HG02840 (cell line): Measurements from ENCODE around the gene SURF1.
A peak's percentile ranks its signal among the peaks of the same experiment; 100 is the strongest.

Experiments
- ATAC-seq: cut with Tn5 transposase; IDR thresholded peaks from one replicate; pipeline ENCODE4 v1.9.1; 2021; ENCODE audit warnings: mild to moderate bottlenecking, moderate library complexity, moderate number of reproducible peaks; ENCODE audit not compliant: unreplicated experiment, low FRiP score

The SURF1 gene

DNA sequence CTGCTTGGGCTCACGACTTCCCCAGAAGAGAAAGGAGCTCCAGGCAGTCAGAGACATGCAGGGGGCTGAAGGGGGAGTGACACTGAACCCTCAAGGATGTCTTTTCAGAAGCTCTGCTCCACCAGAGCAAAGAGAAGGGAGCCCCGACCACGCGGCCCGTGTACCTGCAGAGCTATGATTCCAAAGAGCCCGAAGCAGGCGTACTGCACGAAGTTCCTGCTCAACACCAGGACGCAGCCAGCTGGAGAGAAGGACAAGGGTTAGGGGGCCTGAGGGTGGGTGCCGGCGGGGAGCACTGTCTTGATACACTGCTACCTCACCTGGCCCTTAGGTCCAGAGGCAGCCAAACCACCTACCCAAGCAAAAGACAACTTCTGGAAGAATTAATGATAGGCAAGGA lies 10.1 kb upstream of the SURF1 start:
- no peak for ATAC-seq

DNA sequence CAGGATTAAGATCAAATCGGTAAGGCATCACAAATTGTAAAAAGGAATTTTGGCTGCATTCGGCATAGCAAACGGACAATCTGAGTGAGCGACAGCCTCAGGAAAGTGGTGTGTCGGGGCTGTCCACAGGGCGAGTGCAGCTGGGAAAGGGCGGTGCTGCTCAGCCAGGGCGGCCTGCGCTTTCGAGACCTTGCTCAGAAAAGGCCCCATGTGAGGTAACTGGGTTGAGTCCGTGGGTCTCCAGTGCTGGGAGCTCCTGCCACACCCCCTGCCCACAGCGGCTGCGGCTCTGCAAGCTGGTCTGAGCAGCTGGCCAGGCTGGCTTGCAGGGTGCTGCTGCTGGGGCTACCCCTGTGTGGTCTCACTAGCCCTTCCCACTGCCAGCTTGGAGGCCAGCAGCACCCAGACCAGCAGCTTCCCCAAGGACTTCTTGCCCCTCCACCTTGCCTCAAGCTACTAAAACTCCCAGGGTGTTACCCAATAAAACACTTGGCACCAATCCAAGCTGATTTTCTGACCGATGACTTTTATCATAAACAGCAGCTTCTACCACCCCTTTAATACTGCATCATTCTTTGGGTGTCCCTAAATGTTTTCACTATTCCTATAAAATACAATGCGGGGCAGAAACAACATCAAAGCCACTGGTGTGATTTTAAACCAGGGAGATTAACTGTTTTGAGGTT lies 6.2 kb upstream of the SURF1 start:
- no peak for ATAC-seq

- ATAC-seq = no peak
These were observed 5.3 kb upstream of the SURF1 start for GRCh38 chr9:133361507-133362092.

- no peak for ATAC-seq
These were observed 4.4 kb upstream of the SURF1 start for GRCh38 chr9:133360400-133361393.

DNA sequence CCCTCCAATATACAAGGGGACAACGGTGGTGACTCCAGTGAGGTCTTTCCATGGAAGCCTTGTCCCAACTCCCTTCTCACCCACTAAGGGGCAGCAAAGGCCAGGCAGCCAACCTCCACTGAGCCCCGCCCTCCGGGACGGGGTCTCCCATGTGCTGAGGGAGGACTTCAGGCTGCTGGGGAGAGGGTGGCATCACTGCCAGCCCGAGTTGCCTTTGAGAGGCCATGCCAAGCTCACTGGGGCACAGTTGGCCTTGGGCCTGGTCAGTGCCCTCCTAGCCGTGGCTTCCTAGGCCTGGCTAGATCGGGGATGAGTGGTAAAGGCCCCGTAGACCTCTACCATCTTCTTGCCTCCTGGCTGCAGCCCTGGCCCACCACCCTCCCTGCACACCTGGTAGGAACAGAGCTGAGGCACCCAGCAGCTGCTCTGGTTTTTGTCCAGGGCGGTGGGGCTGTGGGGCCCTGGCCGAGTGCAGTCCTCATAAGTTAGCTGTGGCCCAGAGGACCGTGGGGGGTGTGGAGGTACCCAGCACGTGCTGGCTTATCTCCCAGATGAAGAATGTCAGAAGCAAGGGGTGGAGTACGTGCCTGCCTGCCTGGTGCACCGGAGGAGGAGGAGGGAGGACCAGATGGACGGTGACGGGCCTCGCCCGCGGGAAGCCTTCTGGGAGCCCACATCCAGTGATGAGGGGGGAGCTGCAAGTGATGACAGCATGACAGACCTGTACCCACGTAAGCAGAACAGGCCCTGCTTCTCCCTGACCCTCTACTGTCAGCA lies 3.3 kb upstream of the SURF1 start:
- no peak for ATAC-seq

GRCh38 chr9:133357656-133358055 lies 1.4 kb upstream of the SURF1 start:
- ATAC-seq = no peak

GRCh38 chr9:133355881-133356357 lies 368 bp downstream of the SURF1 start:
- no peak for ATAC-seq

DNA sequence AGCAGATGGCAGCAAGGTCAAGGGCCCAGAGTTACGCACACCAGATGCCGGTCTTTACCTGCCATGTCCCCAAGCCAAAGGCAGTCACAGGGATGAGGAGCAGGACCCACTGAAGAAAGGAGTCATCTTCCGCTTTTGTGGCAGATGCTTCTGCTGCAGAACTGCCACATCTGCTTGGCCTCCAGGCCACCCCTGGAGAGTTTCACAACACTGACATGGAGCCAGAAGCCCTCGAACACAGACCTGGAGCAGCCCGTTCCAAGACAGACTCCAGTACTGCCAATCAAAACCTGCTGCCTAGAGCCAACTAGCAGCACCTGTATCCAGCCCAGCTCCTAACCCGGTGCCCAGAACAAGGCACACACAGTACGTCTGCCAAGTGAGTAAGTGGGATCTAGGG lies 1.5 kb downstream of the SURF1 start:
- no peak for ATAC-seq

- no peak for ATAC-seq
These were observed 2.7 kb downstream of the SURF1 start for GRCh38 chr9:133353548-133353947.

DNA sequence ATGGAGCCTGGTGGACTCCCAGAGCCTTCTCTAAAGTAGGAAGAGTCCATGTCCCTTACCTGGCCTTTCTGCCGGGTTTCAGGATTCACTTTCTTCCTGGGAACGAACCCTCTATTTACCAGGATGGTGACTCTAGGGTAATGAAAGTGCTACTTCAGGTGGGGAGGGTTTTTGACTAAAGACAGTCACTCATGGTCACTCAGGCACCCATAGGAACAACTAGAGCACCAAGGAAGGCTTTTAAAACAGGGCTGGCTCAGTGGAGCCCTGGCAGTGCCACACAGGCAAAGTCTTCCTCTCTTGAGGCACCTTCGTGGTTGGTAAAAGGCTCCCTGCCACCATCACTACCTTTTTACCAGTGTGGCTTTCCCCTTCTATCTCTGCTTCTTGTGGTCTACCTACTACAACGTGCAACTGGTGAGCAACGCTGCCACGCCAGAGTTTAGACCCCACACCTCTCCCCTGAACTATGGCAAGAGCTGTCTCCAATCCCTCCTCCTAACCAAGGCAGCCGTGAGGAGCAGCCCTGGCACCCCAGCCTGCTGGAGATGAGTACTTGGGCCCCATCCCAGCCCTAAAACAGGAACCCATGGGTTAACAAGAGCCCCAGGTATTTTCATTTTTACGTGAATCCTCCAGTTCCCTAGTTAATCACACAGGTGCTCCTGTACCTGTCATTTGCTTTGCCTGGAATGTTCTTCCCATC lies 3.5 kb downstream of the SURF1 start:
- no peak for ATAC-seq

- ATAC-seq = no peak
These were observed 4.2 kb downstream of the SURF1 start for GRCh38 chr9:133351908-133352634.

DNA sequence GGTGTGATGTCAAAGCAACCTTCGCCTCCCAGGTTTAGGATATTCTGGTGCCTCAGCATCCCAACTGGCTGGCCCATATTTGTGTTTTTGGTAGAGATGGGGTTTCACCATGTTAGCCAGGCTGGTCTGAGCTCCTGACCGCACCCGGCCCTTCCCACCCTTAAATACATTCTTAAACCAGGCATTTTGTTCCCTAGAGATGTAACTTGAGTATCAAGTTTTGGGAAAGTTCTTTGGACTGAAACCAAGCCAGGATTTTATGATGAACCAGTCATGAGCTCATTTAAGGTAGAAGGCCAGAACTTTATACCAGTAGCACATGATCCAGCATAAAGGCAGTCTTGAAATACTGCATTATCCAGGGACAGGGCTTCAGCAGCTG lies 4.8 kb downstream of the SURF1 start:
- ATAC-seq = no peak

GRCh38 chr9:133349965-133350616 lies 6.2 kb downstream of the SURF1 start:
- ATAC-seq = no peak

DNA sequence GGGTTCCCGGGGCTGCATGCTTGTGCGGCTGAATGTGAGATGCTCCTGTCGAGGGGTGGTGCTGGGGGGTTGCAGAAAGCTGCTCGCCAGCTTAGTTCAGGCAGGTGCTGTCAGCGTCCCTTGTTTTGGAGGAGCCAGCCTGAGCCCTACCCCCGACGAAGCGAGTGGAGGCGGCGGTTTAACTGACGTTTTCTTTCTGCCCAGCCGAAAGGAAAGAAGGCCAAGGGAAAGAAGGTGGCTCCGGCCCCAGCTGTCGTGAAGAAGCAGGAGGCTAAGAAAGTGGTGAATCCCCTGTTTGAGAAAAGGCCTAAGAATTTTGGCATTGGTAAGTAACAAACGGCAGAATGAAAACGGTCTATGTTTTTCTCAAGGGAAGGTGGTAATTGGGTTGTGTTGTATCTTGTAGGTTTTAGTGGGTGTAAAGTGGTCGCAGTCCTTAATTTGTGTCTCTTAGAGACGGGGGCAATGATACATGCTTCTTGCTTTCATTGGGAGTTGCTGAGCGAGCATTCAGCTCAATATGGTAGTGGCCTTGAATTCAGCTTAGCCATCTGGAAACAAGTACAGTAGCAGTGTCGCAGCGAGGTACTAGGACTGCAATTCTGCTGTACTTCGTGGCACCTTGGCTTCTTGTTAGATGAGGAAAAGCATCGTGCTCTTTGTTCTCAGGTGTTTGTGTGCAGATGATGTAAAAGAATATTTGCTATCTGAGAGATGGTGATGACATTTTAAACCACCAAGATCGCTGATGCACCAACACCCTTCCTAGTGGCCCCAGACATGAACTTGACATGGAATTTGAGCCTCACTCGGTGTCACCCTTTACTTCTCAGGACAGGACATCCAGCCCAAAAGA lies 7.3 kb downstream of the SURF1 start:
- no peak for ATAC-seq

GRCh38 chr9:133347985-133348717 lies 8.1 kb downstream of the SURF1 start, which contains the start of the genes MED22 and RPL7A:
Gene MED22, minus strand, starts transcription at chr9:133348131. Its CDS starts 1,469 bp downstream, at chr9:133346662.
Gene RPL7A, plus strand, starts transcription at chr9:133348218. Its CDS starts 26 bp downstream, at chr9:133348244.
- ATAC-seq = peak; percentile 84

DNA sequence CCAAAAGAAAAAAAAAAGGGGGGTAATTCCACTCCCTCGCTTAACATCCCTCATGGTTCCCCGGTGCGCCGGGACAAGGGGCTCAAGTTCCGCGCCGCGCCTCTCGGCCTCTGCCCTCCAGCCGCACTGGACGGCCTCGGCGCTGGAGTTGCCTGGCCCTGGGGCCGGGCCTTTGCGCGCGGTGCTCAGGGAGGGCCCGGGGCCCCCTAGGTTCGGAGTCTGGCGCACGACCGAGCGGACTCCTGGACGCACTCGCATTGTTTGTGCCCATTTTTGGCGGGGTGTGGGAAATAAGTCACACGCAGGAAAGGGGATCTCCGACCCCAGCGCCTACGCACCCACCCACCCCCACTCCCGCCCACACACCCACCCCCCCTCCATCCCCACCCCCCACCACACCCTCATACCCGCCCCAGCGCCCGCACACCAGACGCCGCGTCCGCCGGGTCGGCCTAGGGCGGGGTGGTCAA lies 8.7 kb downstream of the SURF1 start:
- peak; percentile 24 for ATAC-seq
